NCI-H748 (cell line): ENCODE results near the gene PCDHGA8.
"Not testable (repeated sequence)": the region's sequence is repeated elsewhere in the genome, so short reads cannot be mapped to it uniquely, and the experiment has no call there.

Experiments used
- DNase-seq: peaks from one replicate; lab custom pipeline; 2025; ENCODE audit not compliant: unreplicated experiment; lab: John Stamatoyannopoulos, UW

PCDHGA8 gene

DNA sequence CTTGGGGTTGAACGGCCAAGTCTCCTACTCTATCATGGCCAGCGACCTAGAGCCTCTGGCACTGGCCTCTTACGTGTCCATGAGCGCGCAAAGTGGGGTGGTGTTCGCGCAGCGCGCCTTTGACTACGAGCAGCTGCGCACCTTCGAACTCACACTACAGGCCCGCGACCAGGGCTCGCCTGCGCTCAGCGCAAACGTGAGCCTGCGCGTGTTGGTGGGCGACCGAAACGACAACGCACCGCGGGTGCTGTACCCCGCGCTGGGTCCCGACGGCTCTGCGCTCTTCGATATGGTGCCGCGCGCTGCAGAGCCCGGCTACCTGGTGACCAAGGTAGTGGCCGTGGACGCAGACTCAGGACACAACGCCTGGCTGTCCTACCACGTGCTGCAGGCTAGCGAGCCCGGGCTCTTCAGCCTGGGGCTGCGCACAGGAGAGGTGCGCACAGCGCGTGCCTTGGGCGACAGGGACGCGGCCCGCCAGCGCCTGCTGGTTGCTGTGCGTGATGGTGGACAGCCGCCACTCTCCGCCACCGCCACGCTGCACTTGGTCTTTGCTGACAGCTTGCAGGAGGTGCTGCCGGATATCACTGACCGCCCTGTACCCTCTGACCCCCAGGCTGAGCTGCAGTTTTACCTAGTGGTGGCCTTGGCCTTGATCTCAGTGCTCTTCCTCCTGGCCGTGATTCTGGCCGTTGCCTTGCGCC is 7.3 kb downstream of the PCDHGA8 start:
- DNase-seq = no peak

GRCh38 chr5:141402553-141403243 is 10.3 kb downstream of the PCDHGA8 start, which contains the start of gene PCDHGA9:
Gene PCDHGA9 (plus strand): TSS chr5:141402778. CDS start chr5:141402953, 175 bp downstream.
- DNase-seq = no peak

DNA sequence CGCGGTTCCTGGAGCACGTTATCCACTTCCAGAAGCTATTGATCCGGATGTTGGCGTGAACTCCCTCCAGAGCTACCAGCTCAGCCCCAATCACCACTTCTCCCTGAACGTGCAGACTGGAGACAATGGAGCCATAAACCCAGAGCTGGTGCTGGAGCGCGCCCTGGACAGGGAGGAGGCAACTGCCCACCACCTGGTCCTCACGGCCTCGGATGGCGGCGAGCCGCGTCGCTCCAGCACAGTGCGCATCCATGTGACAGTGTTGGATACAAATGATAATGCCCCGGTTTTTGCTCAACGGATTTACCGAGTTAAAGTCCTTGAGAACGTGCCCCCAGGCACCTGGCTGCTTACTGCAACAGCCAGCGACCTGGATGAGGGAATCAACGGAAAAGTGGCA is 11.0 kb downstream of the PCDHGA8 start:
- no peak for DNase-seq

- not testable (repeated sequence) for DNase-seq
Observed at GRCh38 chr5:141407790-141408505, 15.5 kb downstream of the PCDHGA8 start, which contains the start of gene PCDHGB6. Gene PCDHGB6 (plus strand): TSS chr5:141408021. CDS start chr5:141408203, 182 bp downstream.

- no peak for DNase-seq
Observed at GRCh38 chr5:141409598-141410306, 17.3 kb downstream of the PCDHGA8 start.

DNA sequence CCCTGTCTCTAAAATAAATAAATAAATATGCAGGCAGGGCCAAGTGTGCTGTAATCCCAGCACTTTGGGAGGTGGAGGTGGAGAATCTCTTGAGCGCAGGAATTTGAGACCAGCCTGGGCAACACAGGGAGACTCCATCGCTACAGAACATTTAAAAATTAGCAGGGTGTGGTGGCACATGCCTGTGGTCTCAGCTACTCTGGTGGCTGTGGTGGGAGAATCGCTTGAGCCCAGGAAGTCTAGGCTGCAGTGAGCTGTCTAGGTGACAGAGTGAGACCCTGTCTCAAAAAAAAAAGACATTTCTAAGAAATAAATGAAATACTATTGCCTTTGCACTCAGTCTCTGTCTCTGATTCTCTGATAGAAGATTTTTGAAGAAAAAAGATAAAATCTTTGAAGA is 19.1 kb downstream of the PCDHGA8 start:
- DNase-seq = no peak

DNA sequence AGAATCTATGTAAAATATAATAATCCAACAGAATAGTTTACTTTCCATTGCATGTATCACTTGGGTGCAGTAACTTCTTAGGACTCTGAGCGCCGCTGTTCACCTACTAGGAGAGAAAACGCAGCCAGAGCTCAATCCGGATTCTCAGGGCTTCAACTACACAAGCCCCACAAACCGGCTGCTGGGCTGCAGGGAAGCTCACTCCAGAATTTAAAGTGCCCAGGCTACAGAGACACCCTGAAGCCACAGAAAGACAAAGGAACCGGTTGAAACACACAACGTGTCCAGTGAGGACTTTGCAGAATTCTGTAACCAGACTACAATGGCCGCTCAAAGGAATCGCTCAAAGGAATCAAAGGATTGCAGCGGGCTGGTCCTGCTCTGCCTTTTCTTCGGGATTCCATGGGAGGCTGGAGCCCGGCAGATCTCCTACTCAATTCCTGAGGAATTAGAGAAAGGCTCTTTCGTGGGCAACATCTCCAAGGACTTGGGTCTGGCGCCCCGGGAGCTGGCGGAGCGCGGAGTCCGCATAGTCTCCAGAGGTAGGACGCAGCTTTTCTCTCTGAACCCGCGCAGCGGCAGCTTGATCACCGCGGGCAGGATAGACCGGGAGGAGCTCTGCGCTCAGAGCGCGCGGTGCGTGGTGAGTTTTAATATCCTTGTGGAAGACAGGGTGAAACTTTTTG is 20.6 kb downstream of the PCDHGA8 start, which contains the start of gene PCDHGA10:
Gene PCDHGA10, plus strand, starts transcription at position 134 of the 686 bp plus-strand sequence. Its CDS starts 189 bp downstream, at position 323.
- peak; percentile 81 for DNase-seq

- peak; percentile 50 for DNase-seq
Observed at GRCh38 chr5:141413540-141414069, 21.2 kb downstream of the PCDHGA8 start.

- DNase-seq = not testable (repeated sequence)
Observed at GRCh38 chr5:141414548-141415274, 22.3 kb downstream of the PCDHGA8 start.

- not testable (repeated sequence) for DNase-seq
Observed at GRCh38 chr5:141415275-141415618, 22.8 kb downstream of the PCDHGA8 start.

- DNase-seq = not testable (repeated sequence)
Observed at GRCh38 chr5:141417494-141418172, 25.2 kb downstream of the PCDHGA8 start, which contains the start of gene PCDHGB7. Gene PCDHGB7 (plus strand): TSS chr5:141417677. CDS start chr5:141417860, 183 bp downstream.

- DNase-seq = no peak
Observed at GRCh38 chr5:141419074-141419880, 26.8 kb downstream of the PCDHGA8 start.

DNA sequence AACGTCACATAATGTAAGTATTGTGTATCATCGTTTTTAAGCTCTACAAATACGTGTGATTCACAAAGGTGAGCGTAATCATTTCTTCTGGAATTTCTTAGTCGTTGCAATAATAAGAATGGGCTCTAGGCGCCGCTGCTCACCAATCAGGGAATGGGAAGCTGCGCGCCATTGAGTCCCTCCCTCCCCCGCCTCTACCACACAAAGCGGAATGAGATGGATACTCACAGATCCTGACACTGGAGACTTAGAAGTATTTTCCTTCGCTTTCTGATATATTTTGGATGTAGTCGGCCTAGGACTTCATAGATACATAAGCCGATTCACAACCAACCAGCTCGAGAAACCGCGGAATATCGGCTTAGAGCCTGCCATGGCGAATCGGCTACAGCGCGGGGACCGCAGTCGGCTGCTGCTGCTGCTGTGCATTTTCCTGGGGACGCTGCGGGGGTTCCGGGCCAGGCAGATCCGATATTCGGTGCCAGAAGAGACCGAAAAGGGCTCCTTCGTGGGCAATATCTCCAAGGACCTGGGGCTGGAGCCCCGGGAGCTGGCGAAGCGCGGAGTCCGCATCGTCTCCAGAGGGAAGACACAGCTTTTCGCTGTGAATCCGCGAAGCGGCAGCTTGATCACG is 28.5 kb downstream of the PCDHGA8 start, which contains the start of gene PCDHGA11:
Gene PCDHGA11, plus strand, starts transcription at position 197 of the 634 bp plus-strand sequence. Its CDS starts 177 bp downstream, at position 374.
- DNase-seq = no peak

DNA sequence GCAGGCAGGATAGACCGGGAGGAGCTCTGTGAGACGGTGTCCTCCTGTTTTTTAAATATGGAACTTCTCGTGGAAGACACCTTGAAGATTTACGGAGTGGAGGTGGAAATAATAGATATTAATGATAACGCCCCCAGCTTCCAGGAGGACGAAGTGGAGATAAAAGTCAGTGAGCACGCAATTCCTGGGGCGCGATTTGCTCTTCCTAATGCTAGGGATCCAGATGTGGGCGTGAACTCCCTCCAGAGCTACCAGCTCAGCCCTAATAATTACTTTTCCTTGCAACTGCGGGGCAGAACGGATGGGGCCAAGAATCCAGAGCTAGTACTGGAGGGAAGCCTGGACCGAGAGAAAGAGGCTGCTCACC is 29.0 kb downstream of the PCDHGA8 start:
- no peak for DNase-seq

GRCh38 chr5:141422742-141423291 is 30.4 kb downstream of the PCDHGA8 start:
- DNase-seq = no peak

GRCh38 chr5:141427783-141428426 is 35.5 kb downstream of the PCDHGA8 start:
- DNase-seq = no peak
